ENCODE data around the gene LACRT.

- TF ChIP-seq CTCF (optimal IDR thresholded peaks at IDR 0.05 in 1 of 3, IDR thresholded peaks at IDR 0.05 in 1 of 3, conservative IDR thresholded peaks at IDR 0.05 in 1 of 3; ENCODE audit: extremely low read depth in 1 of 3, insufficient read depth in 2 of 3, low read length in 3 of 3) = no peak
- no peak for TF ChIP-seq EZH2 (IDR thresholded peaks at IDR 0.05; ENCODE audit: low read length)
These were observed 43.4 kb upstream of the LACRT start for GRCh38 chr12:54678131-54678530.

Data from keratinocyte (primary cell).